LNCAP (cell line): ENCODE data around the gene GPR55.

ENCODE experiments used
- TF ChIP-seq, protein P1 (sequence below): fragments of 450-650 bp; IDR thresholded peaks from 2 replicates; pipeline ENCODE4 v1.5.1; 2017; ENCODE audit warnings: mild to moderate bottlenecking

Gene GPR55

GRCh38 chr2:230874876-230875275 lies 50.2 kb downstream of the GPR55 start:
- TF ChIP-seq, protein P1, sequence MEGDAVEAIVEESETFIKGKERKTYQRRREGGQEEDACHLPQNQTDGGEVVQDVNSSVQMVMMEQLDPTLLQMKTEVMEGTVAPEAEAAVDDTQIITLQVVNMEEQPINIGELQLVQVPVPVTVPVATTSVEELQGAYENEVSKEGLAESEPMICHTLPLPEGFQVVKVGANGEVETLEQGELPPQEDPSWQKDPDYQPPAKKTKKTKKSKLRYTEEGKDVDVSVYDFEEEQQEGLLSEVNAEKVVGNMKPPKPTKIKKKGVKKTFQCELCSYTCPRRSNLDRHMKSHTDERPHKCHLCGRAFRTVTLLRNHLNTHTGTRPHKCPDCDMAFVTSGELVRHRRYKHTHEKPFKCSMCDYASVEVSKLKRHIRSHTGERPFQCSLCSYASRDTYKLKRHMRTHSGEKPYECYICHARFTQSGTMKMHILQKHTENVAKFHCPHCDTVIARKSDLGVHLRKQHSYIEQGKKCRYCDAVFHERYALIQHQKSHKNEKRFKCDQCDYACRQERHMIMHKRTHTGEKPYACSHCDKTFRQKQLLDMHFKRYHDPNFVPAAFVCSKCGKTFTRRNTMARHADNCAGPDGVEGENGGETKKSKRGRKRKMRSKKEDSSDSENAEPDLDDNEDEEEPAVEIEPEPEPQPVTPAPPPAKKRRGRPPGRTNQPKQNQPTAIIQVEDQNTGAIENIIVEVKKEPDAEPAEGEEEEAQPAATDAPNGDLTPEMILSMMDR: no peak

DNA sequence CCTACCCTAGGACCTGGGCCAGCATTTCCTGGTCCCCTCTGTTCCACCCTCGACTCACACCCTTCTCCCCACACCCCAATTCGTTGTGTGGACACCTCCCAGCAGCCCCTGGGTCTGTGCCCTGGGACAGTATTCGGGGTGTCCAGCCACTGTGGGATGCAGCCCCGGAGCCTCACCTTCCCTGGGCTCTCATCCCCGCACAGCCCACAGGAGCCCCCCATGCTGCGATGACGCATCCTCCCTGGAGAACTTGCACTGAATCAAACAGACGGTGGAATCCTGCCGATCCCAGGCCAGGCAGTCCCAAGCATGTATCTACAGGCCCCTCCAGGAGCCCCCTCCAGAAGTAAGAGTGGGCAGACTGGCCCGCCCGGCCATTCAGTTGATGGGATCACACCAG lies 50.6 kb downstream of the GPR55 start:
- TF ChIP-seq, protein P1: no peak

DNA sequence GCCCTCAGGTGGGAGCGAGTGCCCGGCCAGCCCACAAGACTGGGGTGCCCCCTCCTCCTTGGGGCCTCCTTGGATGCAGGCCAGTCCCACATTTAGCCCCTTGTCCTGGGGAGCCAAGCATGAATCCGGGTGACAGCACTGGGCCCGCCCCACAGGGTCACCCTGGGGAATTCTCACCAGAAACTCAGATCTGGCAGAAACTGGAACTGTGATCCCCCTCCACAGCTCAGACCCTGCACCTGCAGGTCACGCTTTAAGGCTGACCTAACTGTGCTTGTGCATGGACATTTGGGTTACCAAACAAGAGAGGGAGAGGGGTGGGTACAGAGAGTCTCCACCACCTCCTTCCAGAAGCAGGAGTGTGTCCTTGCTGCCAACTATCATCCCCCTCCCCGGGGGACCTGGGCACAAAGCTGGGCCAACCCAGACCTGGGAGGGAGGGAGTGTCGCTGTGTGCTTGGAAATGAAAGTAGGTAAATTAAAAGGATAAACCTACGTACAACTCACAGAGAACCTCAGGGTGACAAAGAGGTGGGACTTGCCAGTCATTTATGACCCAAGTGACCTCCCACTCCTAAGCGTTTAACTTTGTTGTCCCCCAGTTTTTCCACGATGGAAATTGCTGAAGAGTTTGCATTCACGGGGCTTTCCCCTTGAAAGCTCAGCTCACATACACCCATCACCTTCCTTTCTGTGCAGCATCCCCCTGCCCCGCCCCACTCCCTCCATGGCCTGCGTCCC lies 51.2 kb downstream of the GPR55 start:
- TF ChIP-seq, protein P1: no peak

- TF ChIP-seq, protein P1: no peak
Observed at GRCh38 chr2:230872968-230873660, 51.9 kb downstream of the GPR55 start.

GRCh38 chr2:230872151-230872967 lies 52.7 kb downstream of the GPR55 start:
- TF ChIP-seq, protein P1: no peak

DNA sequence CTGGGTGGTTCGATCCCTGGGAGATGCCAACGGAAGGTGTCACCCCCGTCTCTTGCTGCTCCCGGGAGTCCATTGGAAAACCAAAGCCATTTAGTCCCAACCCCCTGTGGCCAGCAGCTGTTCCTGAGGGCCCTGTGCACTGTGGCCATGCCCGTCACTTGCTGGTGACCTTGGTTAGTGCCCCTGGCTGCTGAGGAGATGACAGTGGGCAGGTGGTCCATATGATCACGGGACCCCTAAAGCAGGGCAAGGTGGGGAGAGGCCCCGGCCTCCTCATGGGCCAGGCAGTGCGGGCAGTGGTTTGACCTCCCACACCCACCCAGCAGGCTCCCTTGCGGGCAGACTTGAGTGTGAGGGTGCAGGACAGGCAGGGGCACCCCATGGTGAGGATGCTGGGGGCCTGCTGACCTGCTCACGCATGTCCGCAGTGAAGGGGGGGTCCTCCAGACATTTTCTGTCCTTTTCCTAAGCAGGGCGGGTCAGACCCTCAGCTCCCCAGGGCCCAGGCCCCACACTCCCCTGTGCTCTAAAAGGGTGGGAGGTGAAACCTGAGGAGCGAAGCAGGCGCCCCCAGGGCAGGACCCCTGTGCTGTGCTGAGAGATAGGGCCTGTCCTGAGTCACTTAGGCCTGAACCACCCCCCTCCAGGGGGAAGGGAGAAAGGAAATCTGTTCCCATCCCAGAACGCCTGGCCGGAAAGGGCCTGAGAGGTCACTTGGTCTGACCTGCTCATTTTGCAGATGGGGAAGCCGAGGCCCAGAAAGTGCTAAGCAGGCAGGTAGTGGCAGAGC lies 53.5 kb downstream of the GPR55 start:
- TF ChIP-seq, protein P1: no peak
